Activated T-helper 2 cell treated with anti-CD3 and anti-CD28 coated beads, Interferon-gamma antibody, Interleukin-2, Interleukin-4, amounts not matched to agents 10 μg/mL and 5 μg/mL and 100 μg/mL, durations not matched to agents 14 hours and 24 hours and 36 hours (primary cell): ENCODE data around the gene GTPBP6. TPM values are rescaled to one million over a fixed set of nuclear protein-coding genes. Genes with fewer than 3 reads are reported as not detected.

ENCODE experiments used
- DNase-seq: peaks from one replicate; pipeline ENCODE4 v3.0.0; 2021; ENCODE audit warnings: low spot score
- H3K27ac Mint-ChIP-seq: one replicate; pipeline ENCODE4 v1.8.0; 2021; ENCODE audit warnings: mixed read lengths
- H3K27me3 Mint-ChIP-seq: one replicate; pipeline ENCODE4 v1.8.0; 2021; ENCODE audit warnings: low read depth, mixed read lengths
- H3K36me3 Mint-ChIP-seq: one replicate; pipeline ENCODE4 v1.8.0; 2021; ENCODE audit warnings: low read depth, mixed read lengths
- H3K4me1 Mint-ChIP-seq: one replicate; pipeline ENCODE4 v1.8.0; 2021; ENCODE audit warnings: low read depth, mixed read lengths
- H3K4me3 Mint-ChIP-seq: one replicate; pipeline ENCODE4 v1.8.0; 2021; ENCODE audit warnings: low read depth, mild to moderate bottlenecking, moderate library complexity, mixed read lengths
- H3K9me3 Mint-ChIP-seq: one replicate; pipeline ENCODE4 v1.8.0; 2021; ENCODE audit warnings: mixed read lengths
- intact Hi-C: fragments of 100-400 bp; cut with micrococcal nuclease; formaldehyde crosslinking; loops from one replicate; pipeline ENCODE4 v1.15.1; 2023
- total RNA-seq: library from RNA; stranded (reverse); gene quantifications from 2 replicates; pipeline ENCODE4 v1.2.3, GENCODE V29; 2022

The GTPBP6 gene
- 65.5 and 67.0 TPM in 2 replicates for total RNA-seq

GRCh38 chrX:318739-319578 lies at the start of gene GTPBP6:
Gene GTPBP6, minus strand, starts transcription at chrX:318796. Its CDS starts 9 bp downstream, at chrX:318787.
- Mint-ChIP-seq H3K4me1 (peaks cover 22% of the 10 kb centered on the region), H3K4me3 (peak within 1 kb of the TSS; percentile 87), H3K36me3 (peaks cover 17% of the 10 kb centered on the region), H3K27me3 (no peaks in the 10 kb centered on the region), H3K27ac (peak within 1 kb of the TSS; percentile 95), H3K9me3 (no peaks in the 10 kb centered on the region)
- peak; percentile 99 for DNase-seq
- intact Hi-C loops, result loop anchor here (1.0 to 5.0 kb wide), 4 partner anchors 36 to 1273 kb away; partner anchors contain the start of genes AKAP17A and SLC25A6

- intact Hi-C loops, result no loop called here
- no peak for DNase-seq
- H3K36me3 Mint-ChIP-seq, result peaks cover 19% of the 10 kb centered on the region
- peaks cover 15% of the 10 kb centered on the region for H3K27me3 Mint-ChIP-seq
- peaks cover 9% of the 10 kb centered on the region for H3K9me3 Mint-ChIP-seq
- no peak overlapping the region for H3K4me3 Mint-ChIP-seq
- H3K4me1 Mint-ChIP-seq, result peaks cover 8% of the 10 kb centered on the region
- H3K27ac Mint-ChIP-seq, result no peak overlapping the region
These were observed 49.3 kb upstream of the GTPBP6 start for GRCh38 chrX:367866-368265.

GRCh38 chrX:367349-367748 lies 48.8 kb upstream of the GTPBP6 start:
- Mint-ChIP-seq H3K4me1 (peaks cover 7% of the 10 kb centered on the region), H3K9me3 (peaks cover 13% of the 10 kb centered on the region), H3K4me3 (no peak overlapping the region), H3K27me3 (peaks cover 11% of the 10 kb centered on the region), H3K36me3 (peaks cover 23% of the 10 kb centered on the region), H3K27ac (no peak overlapping the region)
- no peak for DNase-seq
- intact Hi-C loops, result no loop called here

- no peaks in the 10 kb centered on the region for H3K27me3 Mint-ChIP-seq
- no peak overlapping the region for H3K4me3 Mint-ChIP-seq
- no peaks in the 10 kb centered on the region for H3K4me1 Mint-ChIP-seq
- no peak for DNase-seq
- intact Hi-C loops, result no loop called here
- H3K9me3 Mint-ChIP-seq, result peaks cover 36% of the 10 kb centered on the region
- H3K27ac Mint-ChIP-seq, result no peak overlapping the region
- peaks cover 49% of the 10 kb centered on the region for H3K36me3 Mint-ChIP-seq
These were observed 45.2 kb upstream of the GTPBP6 start for GRCh38 chrX:363621-364375.

GRCh38 chrX:362937-363620 lies 44.5 kb upstream of the GTPBP6 start:
- no peaks in the 10 kb centered on the region for H3K4me1 Mint-ChIP-seq
- H3K36me3 Mint-ChIP-seq, result peaks cover 53% of the 10 kb centered on the region
- H3K27me3 Mint-ChIP-seq, result no peaks in the 10 kb centered on the region
- H3K4me3 Mint-ChIP-seq, result no peak overlapping the region
- H3K9me3 Mint-ChIP-seq, result peaks cover 36% of the 10 kb centered on the region
- no peak overlapping the region for H3K27ac Mint-ChIP-seq
- intact Hi-C loops, result no loop called here
- no peak for DNase-seq

- H3K27ac Mint-ChIP-seq, result no peak overlapping the region
- H3K9me3 Mint-ChIP-seq, result peaks cover 42% of the 10 kb centered on the region
- peaks cover 60% of the 10 kb centered on the region for H3K36me3 Mint-ChIP-seq
- no peaks in the 10 kb centered on the region for H3K27me3 Mint-ChIP-seq
- no peak for DNase-seq
- H3K4me1 Mint-ChIP-seq, result peaks cover 6% of the 10 kb centered on the region
- intact Hi-C loops, result no loop called here
- no peak overlapping the region for H3K4me3 Mint-ChIP-seq
These were observed 43.8 kb upstream of the GTPBP6 start for GRCh38 chrX:362351-362750.

- Mint-ChIP-seq H3K9me3 (peaks cover 47% of the 10 kb centered on the region), H3K27me3 (no peaks in the 10 kb centered on the region), H3K27ac (no peak overlapping the region), H3K4me3 (no peak overlapping the region), H3K4me1 (peaks cover 14% of the 10 kb centered on the region), H3K36me3 (peaks cover 68% of the 10 kb centered on the region)
- intact Hi-C loops, result no loop called here
- no peak for DNase-seq
These were observed 42.9 kb upstream of the GTPBP6 start for GRCh38 chrX:361231-362145.

- H3K27me3 Mint-ChIP-seq, result no peaks in the 10 kb centered on the region
- H3K36me3 Mint-ChIP-seq, result peaks cover 70% of the 10 kb centered on the region
- intact Hi-C loops, result no loop called here
- H3K4me1 Mint-ChIP-seq, result peaks cover 17% of the 10 kb centered on the region
- H3K9me3 Mint-ChIP-seq, result peaks cover 47% of the 10 kb centered on the region
- no peak for DNase-seq
- H3K4me3 Mint-ChIP-seq, result no peak overlapping the region
- H3K27ac Mint-ChIP-seq, result no peak overlapping the region
These were observed 42.0 kb upstream of the GTPBP6 start for GRCh38 chrX:360496-361150.

GRCh38 chrX:358651-359143 lies 40.1 kb upstream of the GTPBP6 start:
- no peak for DNase-seq
- intact Hi-C loops, result no loop called here
- Mint-ChIP-seq H3K4me1 (peaks cover 17% of the 10 kb centered on the region), H3K9me3 (peaks cover 46% of the 10 kb centered on the region), H3K36me3 (peaks cover 68% of the 10 kb centered on the region), H3K27me3 (no peaks in the 10 kb centered on the region), H3K27ac (no peak overlapping the region), H3K4me3 (no peak overlapping the region)

GRCh38 chrX:357693-358471 lies 39.3 kb upstream of the GTPBP6 start:
- no peaks in the 10 kb centered on the region for H3K27me3 Mint-ChIP-seq
- H3K27ac Mint-ChIP-seq, result peak overlapping the region; percentile 83
- intact Hi-C loops, result no loop called here
- peaks cover 38% of the 10 kb centered on the region for H3K9me3 Mint-ChIP-seq
- peaks cover 17% of the 10 kb centered on the region for H3K4me1 Mint-ChIP-seq
- peak overlapping the region; percentile 43 for H3K4me3 Mint-ChIP-seq
- peaks cover 60% of the 10 kb centered on the region for H3K36me3 Mint-ChIP-seq
- peak; percentile 26 for DNase-seq
